A673 (cell line): Measurements from ENCODE around the gene CNTN2. TPM values are rescaled to one million over a fixed set of nuclear protein-coding genes. Genes with fewer than 3 reads are reported as not detected.

ENCODE experiments used
- BruUV-seq: library from RNA; stranded (reverse); fragments of 400-500 nt; replicated peaks from 2 replicates; lab custom pipeline; 2021; lab: Mats Ljungman, UMichigan
- CTCF ChIA-PET: fragments of 300-600 bp; sonication (Branson Sonifier 250); formaldehyde crosslinking; loops from one replicate; lab custom pipeline; 2022; ENCODE audit warnings: antibody characterized with exemption; lab: Charles Lee
- POLR2A ChIA-PET: fragments of 300-600 bp; sonication (Branson Sonifier 250); formaldehyde crosslinking; loops from one replicate; lab custom pipeline; 2022; ENCODE audit warnings: antibody characterized with exemption; ENCODE audit not compliant: low non-redundant PET; lab: Charles Lee
- DNase-seq: peaks from one replicate; pipeline ENCODE4 v3.0.0-alpha.2; 2015; ENCODE audit warnings: low spot score
- H3K27ac ChIP-seq: fragments of 200-600 bp; sonication (generic); 2 replicates; pipeline ENCODE4 v1.5.1; 2016; ENCODE audit warnings: mixed run types, low read depth, mild to moderate bottlenecking, mixed read lengths, antibody characterized with exemption, low read length; ENCODE audit not compliant: poor library complexity, severe bottlenecking
- H3K27me3 ChIP-seq: fragments of 200-600 bp; sonication (generic); replicated peaks from 2 replicates; pipeline ENCODE4 v1.6.1; 2017; ENCODE audit warnings: mixed run types, low read depth, mild to moderate bottlenecking, mixed read lengths, antibody characterized with exemption, low read length; ENCODE audit not compliant: insufficient read depth, poor library complexity
- H3K36me3 ChIP-seq: fragments of 200-600 bp; sonication (generic); 2 replicates; pipeline ENCODE4 v1.6.1; 2016; ENCODE audit warnings: mixed run types, mild to moderate bottlenecking, mixed read lengths, antibody characterized with exemption, low read length; ENCODE audit not compliant: insufficient read depth, poor library complexity, severe bottlenecking
- H3K4me1 ChIP-seq: fragments of 200-600 bp; sonication (generic); 2 replicates; pipeline ENCODE4 v1.6.1; 2017; ENCODE audit warnings: mixed run types, mild to moderate bottlenecking, mixed read lengths, antibody characterized with exemption, low read length; ENCODE audit not compliant: insufficient read depth, poor library complexity, severe bottlenecking
- H3K4me3 ChIP-seq: fragments of 200-600 bp; sonication (generic); 2 replicates; pipeline ENCODE4 v1.5.1; 2016; ENCODE audit warnings: low read depth, mixed run types, mild to moderate bottlenecking, mixed read lengths, low read length; ENCODE audit not compliant: poor library complexity, severe bottlenecking
- H3K9me3 ChIP-seq: fragments of 200-600 bp; sonication (generic); 2 replicates; pipeline ENCODE4 v1.6.1; 2016; ENCODE audit warnings: mixed run types, low read depth, mild to moderate bottlenecking, mixed read lengths, antibody characterized with exemption, low read length; ENCODE audit not compliant: poor library complexity, severe bottlenecking
- CTCF ChIP-seq: fragments of 300-800, 200-600 bp; sonication (generic); conservative IDR thresholded peaks from 2 replicates; pipeline ENCODE4 v1.5.1; 2017; ENCODE audit warnings: low read depth, mild to moderate bottlenecking, antibody characterized with exemption, low read length, moderate library complexity, mixed read lengths
- EZH2 ChIP-seq: fragments of 200-600 bp; sonication (generic); IDR thresholded peaks from 2 replicates; pipeline ENCODE4 v1.6.1; 2017; ENCODE audit warnings: borderline replicate concordance, low read depth, mild to moderate bottlenecking, mixed read lengths, antibody characterized with exemption, low read length; ENCODE audit not compliant: poor library complexity, severe bottlenecking
- intact Hi-C: fragments of 100-400 bp; cut with micrococcal nuclease; formaldehyde crosslinking; loops from one replicate; pipeline ENCODE4 v1.10.0; 2022; ENCODE audit not compliant: unreplicated experiment
- total RNA-seq: library from RNA; stranded (reverse); gene quantifications from 2 replicates; pipeline ENCODE4 v1.2.3, GENCODE V29; 2021

CNTN2 gene
- total RNA-seq, 1 experiment from 2014 or later: not detected

DNA sequence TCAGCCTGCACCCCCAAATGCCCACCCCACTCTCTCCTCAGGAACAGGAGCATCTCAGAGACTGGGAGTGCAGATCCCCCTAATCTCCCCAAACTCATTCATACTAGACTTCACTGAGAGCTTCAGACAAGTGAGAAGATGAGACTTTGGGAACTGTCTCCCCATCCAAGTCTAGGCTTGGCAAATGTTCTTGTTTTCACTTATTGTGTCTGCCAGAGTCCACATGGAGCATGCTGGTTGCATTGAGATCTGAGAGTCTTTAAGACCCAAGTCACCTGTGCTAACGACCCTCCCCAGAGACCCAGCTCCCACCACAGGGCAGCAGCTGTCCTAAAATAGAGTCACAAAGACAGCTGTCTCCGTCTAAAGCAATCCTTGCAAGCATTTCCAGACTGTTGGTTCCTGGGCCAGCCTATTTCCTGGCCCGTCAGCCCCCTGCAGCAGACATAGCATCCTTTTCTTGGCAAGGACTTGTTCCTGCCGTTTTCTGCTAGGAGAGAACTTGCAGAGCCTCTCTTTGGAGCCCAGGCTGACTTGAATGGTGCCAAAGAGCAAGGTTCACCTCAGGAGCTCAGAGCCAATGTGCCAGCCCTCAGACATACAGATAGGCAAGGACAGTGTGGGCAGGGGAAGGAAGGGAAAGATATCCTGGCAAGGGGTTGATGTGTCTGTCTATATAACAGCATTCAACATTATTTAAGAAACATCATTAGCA, 1.9 kb upstream of the CNTN2 start:
- no peaks in the 10 kb centered on the region for H3K4me1 ChIP-seq
- intact Hi-C loops: no loop called here
- H3K4me3 ChIP-seq: no peak overlapping the region
- no peaks in the 10 kb centered on the region for H3K9me3 ChIP-seq
- no peak overlapping the region for H3K27ac ChIP-seq
- POLR2A ChIA-PET: no interaction called here
- peaks cover 72% of the 10 kb centered on the region for H3K27me3 ChIP-seq
- DNase-seq: no peak
- no peak for TF ChIP-seq CTCF
- no peak for TF ChIP-seq EZH2
- CTCF ChIA-PET: interaction anchor here (0.6 to 1.5 kb wide), 2 partner anchors 20 to 52 kb away, joined by 3 to 4 read pairs; no protein-coding TSS in a partner anchor
- BruUV-seq: no TSS peak
- no peaks in the 10 kb centered on the region for H3K36me3 ChIP-seq

DNA sequence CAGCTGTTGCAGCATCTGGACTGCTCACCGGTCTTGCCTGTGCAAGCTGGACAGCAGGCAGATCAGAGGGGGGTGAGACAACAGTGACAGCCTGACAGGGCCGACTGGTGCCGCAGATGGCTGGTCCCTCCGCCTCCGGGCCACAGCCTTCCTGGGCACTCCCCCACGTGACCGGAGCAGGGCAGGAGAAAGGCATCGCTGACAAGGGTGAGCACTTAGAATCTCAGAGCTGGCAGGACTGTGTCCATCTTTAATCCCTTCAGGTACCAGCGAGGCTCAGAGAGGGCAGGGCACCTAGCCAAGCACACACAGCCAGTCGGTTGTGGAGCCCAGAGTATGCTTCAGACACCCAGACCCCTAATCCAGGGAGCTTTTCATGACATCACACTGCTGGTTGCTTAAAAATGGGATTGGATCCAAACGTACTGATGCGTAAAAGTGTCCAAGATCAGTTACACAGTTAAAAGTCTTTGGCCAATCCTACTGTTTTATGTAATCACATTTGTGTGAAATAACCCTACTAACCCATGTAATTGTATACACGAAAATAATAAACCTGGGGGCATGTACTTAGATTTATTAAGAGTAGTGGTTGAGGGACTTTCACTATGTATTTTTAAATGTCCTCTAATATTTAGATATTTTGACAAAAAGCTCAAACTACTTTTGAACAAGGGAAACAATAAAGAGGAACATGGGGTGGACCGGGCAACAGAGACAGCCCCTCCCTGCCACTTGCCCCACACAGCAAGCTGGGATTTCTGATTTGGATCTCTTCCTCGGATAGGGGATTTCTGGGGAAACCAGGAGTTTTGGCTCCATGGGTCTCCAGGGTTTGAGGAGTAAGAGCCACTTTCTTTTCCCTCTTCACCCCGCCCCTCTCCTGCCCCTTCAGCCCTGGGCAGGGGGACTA, 758 bp upstream of the CNTN2 start:
- intact Hi-C loops: no loop called here
- no peaks in the 10 kb centered on the region for H3K36me3 ChIP-seq
- ChIA-PET POLR2A (no interaction called here), CTCF (interaction anchor here (1.5 kb wide), 1 partner anchor 19 kb away, joined by 4 read pairs; no protein-coding TSS in a partner anchor)
- no peak overlapping the region for H3K4me3 ChIP-seq
- no peak for DNase-seq
- BruUV-seq: no TSS peak
- H3K4me1 ChIP-seq: no peaks in the 10 kb centered on the region
- H3K27me3 ChIP-seq: peaks cover 79% of the 10 kb centered on the region
- TF ChIP-seq CTCF (no peak), EZH2 (no peak)
- no peak overlapping the region for H3K27ac ChIP-seq
- H3K9me3 ChIP-seq: no peaks in the 10 kb centered on the region

DNA sequence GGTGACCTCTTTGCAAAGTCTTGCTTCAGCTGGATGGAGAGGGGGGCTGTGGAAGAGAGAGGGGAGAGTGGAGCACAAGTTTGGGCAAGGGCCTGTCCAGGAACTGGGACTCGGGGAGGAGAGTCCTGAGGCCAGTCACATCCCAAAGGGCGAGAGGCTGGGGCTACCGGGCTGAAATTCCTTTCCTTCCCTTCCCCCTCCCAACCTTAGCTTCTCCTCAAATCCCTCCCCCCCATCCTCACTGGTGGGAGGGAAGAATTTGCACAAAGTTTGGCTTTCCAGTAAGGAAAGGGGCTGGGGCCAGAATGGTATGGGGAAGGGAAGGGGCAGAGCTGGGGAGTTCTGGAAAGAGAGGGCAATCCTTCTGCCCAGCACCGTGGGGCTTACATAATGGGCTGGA, 854 bp downstream of the CNTN2 start:
- CTCF ChIA-PET: interaction anchor here (0.8 kb wide), 1 partner anchor 55 kb away, joined by 3 read pairs; no protein-coding TSS in a partner anchor
- intact Hi-C loops: no loop called here
- Histone ChIP-seq H3K4me3 (no peak overlapping the region), H3K27me3 (peaks cover 78% of the 10 kb centered on the region), H3K9me3 (no peaks in the 10 kb centered on the region), H3K4me1 (no peaks in the 10 kb centered on the region), H3K36me3 (no peaks in the 10 kb centered on the region), H3K27ac (no peak overlapping the region)
- DNase-seq: no peak
- TF ChIP-seq CTCF (no peak), EZH2 (no peak)
- POLR2A ChIA-PET: no interaction called here
- BruUV-seq: no TSS peak
